Measurements from ENCODE around the gene EI24.

- TF ChIP-seq POLR2A (IDR thresholded peaks at IDR 0.05) (no peak), CTCF (IDR thresholded peaks at IDR 0.05) (no peak)
These were observed 16.2 kb downstream of the EI24 start for GRCh38 chr11:125585487-125585886.

Data from Peyer's patch (tissue), 4 donors.